Lower leg skin (tissue), 3 donors: ENCODE measurements around the gene PPP4C.

Experiments used
- CTCF ChIP-seq, 3 donors: fragments of 450-650 bp; IDR thresholded peaks; one replicate each; pipeline ENCODE4 v1.5.1; 2016; ENCODE audit warnings: antibody characterized with exemption in 3 of 3, mild to moderate bottlenecking in 3 of 3, moderate library complexity in 2 of 3
- POLR2A ChIP-seq, 2 donors: fragments of 450-650 bp; IDR thresholded peaks; one replicate each; pipeline ENCODE4 v1.6.1; 2016 to 2017; ENCODE audit warnings: antibody characterized with exemption in 2 of 2, mild to moderate bottlenecking in 1 of 2, moderate library complexity in 1 of 2

GRCh38 chr16:30051518-30051917 is 24.3 kb upstream of the PPP4C start:
- TF ChIP-seq CTCF (IDR thresholded peaks at IDR 0.05) (no peak), POLR2A (IDR thresholded peaks at IDR 0.05) (no peak)
